Heart left ventricle (tissue), 16 donors: Measurements from ENCODE around the gene CHERP. TPM values are rescaled to one million over a fixed set of nuclear protein-coding genes. Genes with fewer than 3 reads are reported as not detected.

Experiments
- ATAC-seq, 4 donors: fragments of 200-7000 bp; cut with Tn5 transposase; one replicate each; pipeline ENCODE4 v1.9.1; 2020 to 2022; ENCODE audit warnings: moderate library complexity in 4 of 4, mild to moderate bottlenecking in 3 of 4, moderate number of reproducible peaks in 1 of 4
- DNase-seq, 5 donors: peaks; one replicate each; pipeline ENCODE4 v3.0.0-alpha.2; 2020
- H3K27ac ChIP-seq, 12 donors: fragments of 200-600 bp; sonication (generic) in 4 of 12; one replicate each; pipeline versions ENCODE4 v1.5.0 to v1.8.0; 2016 to 2022; ENCODE audit warnings: mild to moderate bottlenecking in 2 of 12
- H3K27me3 ChIP-seq, 9 donors: fragments of 200-600 bp; sonication (generic) in 2 of 9; one replicate each; pipeline versions ENCODE4 v1.5.1 to v1.8.0; 2016 to 2022; ENCODE audit warnings: mild to moderate bottlenecking in 3 of 9
- H3K36me3 ChIP-seq, 9 donors: fragments of 200-600 bp; sonication (generic) in 2 of 9; one replicate each; pipeline versions ENCODE4 v1.5.0 to v1.8.0; 2018 to 2022; ENCODE audit warnings: mild to moderate bottlenecking in 2 of 9
- H3K4me1 ChIP-seq, 12 donors: fragments of 200-600 bp; sonication (generic) in 4 of 12; one replicate each; pipeline versions ENCODE4 v1.5.0 to v1.8.0; 2016 to 2022; ENCODE audit warnings: mild to moderate bottlenecking in 3 of 12
- H3K4me3 ChIP-seq, 12 donors: fragments of 200-600 bp; sonication (generic) in 4 of 12; one replicate each; pipeline versions ENCODE4 v1.5.0 to v1.8.0; 2017 to 2022; ENCODE audit warnings: mild to moderate bottlenecking in 9 of 12, moderate library complexity in 4 of 12
- H3K9me3 ChIP-seq, 12 donors: fragments of 200-600 bp; sonication (generic) in 4 of 12; one replicate each; pipeline versions ENCODE4 v1.5.0 to v1.8.0; 2016 to 2022; ENCODE audit warnings: mild to moderate bottlenecking in 1 of 12
- CTCF ChIP-seq, 12 donors: fragments of 200-600 bp; sonication (generic) in 4 of 12; IDR thresholded peaks; one replicate each; pipeline versions ENCODE4 v1.5.0 to v1.8.0; 2018 to 2022; ENCODE audit warnings: antibody characterized with exemption in 12 of 12, mild to moderate bottlenecking in 5 of 12
- POLR2A ChIP-seq, 2 donors: fragments of 450-650 bp; IDR thresholded peaks; one replicate each; pipeline ENCODE4 v1.6.1; 2017; ENCODE audit warnings: antibody characterized with exemption in 2 of 2, mild to moderate bottlenecking in 2 of 2, moderate library complexity in 2 of 2
- WGBS, 4 donors: extraction: QIAGEN DNeasy Blood & Tissue Kit in 2 of 4; methylation state at CpG; one replicate each; pipeline versions ENCODE4 v1.1.5 to v1.1.7; 2013 to 2018; 5-methylcytosine and 5-hydroxymethylcytosine counted together
- intact Hi-C, 10 donors: fragments of 100-400 bp; cut with DNase I; formaldehyde crosslinking; loops; one replicate each; pipeline versions ENCODE4 v1.11.1 to v1.14.2; 2022
- polyA plus RNA-seq, 2 donors: library from polyadenylated mRNA; stranded (reverse); fragments of 200-250 nt; gene quantifications; one replicate each; pipeline ENCODE4 v1.2.3, GENCODE V29; 2013
- total RNA-seq, 9 donors: library from RNA; depleted of rRNA in 2 of 9; stranded (reverse); fragments of >200 nt in 2 of 9; fragmentation: NEBNext Ultra II Directional in 3 of 9; extraction: Animal tissue kit (Norgen Biotek cat#: 25700) in 3 of 9; gene quantifications; one replicate each; pipeline versions ENCODE4 v1.1.0 to v1.2.4, GENCODE V29; 2016 to 2023
- donor health status: ischemic (EF 13 %, LVEDD 7.1; RV severe dilation, severe dysfunction).
- donor health status: healthy with polysubstance abuse.
- donor health status: DM: no; HTN: yes; CAD: no.
- donor health status: DM: no; HTN: no; CAD: no.
- donor health status: ischemic (EF 25% LVEDD 6.9; RV normal size, moderate dysfunction).
- donor health status: ischemic (EF 25% LVEDD 5.7; RV mildly dilated, moderate dysfunction).
- donor health status: healthy.
- donor health status: DM: yes; HTN: yes; CAD: no.
- donor health status: ischemic (EF 35%, LVEDD 5.7; RV mildly dilated, moderate dysfunction).
- donor health status: nonischemic (EF 11% LVEDD 7.7; RV severe dilation, severe dysfunction).
- donor health status: DM: yes; HTN: yes; CAD: no.
- donor health status: PGD.
- donor health status: ischemic (EF 29% LVEDD 5.4; RV normal size, mild dysfunction).
- donor health status: nonischemic (EF 23%, LVEDD 6.1; RV moderate dilation, normal function).

The CHERP gene
- total and polyA plus RNA-seq, 11 donors, result 5.7 to 24.6 (median 16.1) TPM

GRCh38 chr19:16586477-16586871 is 44.2 kb upstream of the CHERP start:
- 84 to 94% (median 89%) methylated on average over 7 to 9 of the region's 9 CpGs for WGBS, 4 donors
- ATAC-seq (no peak), DNase-seq (no peak)
- no peaks in the 10 kb centered on the region for H3K9me3 ChIP-seq
- intact Hi-C loops, result loop anchor here in 4 of 10 donors (5.0 kb wide), 3 partner anchors 36 to 44 kb away; partner anchors contain the start of genes MED26 (in 3 of the 4) and CHERP (in 1 of the 4)
- H3K27me3 ChIP-seq, result no peaks in the 10 kb centered on the region
- peak overlapping the region in 1 of 12 donors; percentile 25 for H3K4me3 ChIP-seq
- H3K4me1 ChIP-seq, result peaks cover 21 to 95% (median 85%) of the 10 kb centered on the region in 12 donors
- no peaks in the 10 kb centered on the region for H3K36me3 ChIP-seq
- peak overlapping the region in 2 of 12 donors; percentile 13 to 87 for H3K27ac ChIP-seq
- no peak for TF ChIP-seq CTCF (IDR thresholded peaks at IDR 0.05)
- no peak for TF ChIP-seq POLR2A (IDR thresholded peaks at IDR 0.05)

GRCh38 chr19:16585808-16586476 is 43.7 kb upstream of the CHERP start:
- H3K4me3 ChIP-seq, result peak overlapping the region in 1 of 12 donors; percentile 56
- H3K4me1 ChIP-seq, result peaks cover 21 to 98% (median 86%) of the 10 kb centered on the region in 12 donors
- no peak for DNase-seq
- no peaks in the 10 kb centered on the region for H3K9me3 ChIP-seq
- intact Hi-C loops, result loop anchor here in 4 of 10 donors (5.0 kb wide), 3 partner anchors 36 to 44 kb away; partner anchors contain the start of genes MED26 (in 3 of the 4) and CHERP (in 1 of the 4)
- WGBS, 4 donors, result 79 to 88% (median 83%) methylated on average over 8 to 11 of the region's 11 CpGs
- H3K27ac ChIP-seq, result peak overlapping the region in 3 of 12 donors; percentile 55 to 87 (median 69)
- TF ChIP-seq POLR2A (IDR thresholded peaks at IDR 0.05) (no peak), CTCF (IDR thresholded peaks at IDR 0.05) (no peak)
- no peak for ATAC-seq
- no peaks in the 10 kb centered on the region for H3K36me3 ChIP-seq
- no peaks in the 10 kb centered on the region for H3K27me3 ChIP-seq

GRCh38 chr19:16585094-16585801 is 43.0 kb upstream of the CHERP start:
- Histone ChIP-seq H3K4me3 (peak overlapping the region in 3 of 12 donors; percentile 8 to 56 (median 23)), H3K27ac (peak overlapping the region in 11 of 12 donors; percentile 8 to 87 (median 55)), H3K36me3 (no peaks in the 10 kb centered on the region), H3K4me1 (peaks cover 21 to 100% (median 90%) of the 10 kb centered on the region in 12 donors), H3K9me3 (no peaks in the 10 kb centered on the region), H3K27me3 (no peaks in the 10 kb centered on the region)
- WGBS, 4 donors, result 77 to 80% (median 78%) methylated on average over 13 of the region's 13 CpGs
- ATAC-seq (no peak), DNase-seq (no peak)
- intact Hi-C loops, result loop anchor here in 4 of 10 donors (5.0 kb wide), 3 partner anchors 37 to 43 kb away; partner anchors contain the start of genes MED26 (in 3 of the 4) and CHERP (in 1 of the 4)
- no peak for TF ChIP-seq POLR2A (IDR thresholded peaks at IDR 0.05)
- no peak for TF ChIP-seq CTCF (IDR thresholded peaks at IDR 0.05)
